HG03460 (cell line): ENCODE results near the gene ZNF74.

Experiments used
- ATAC-seq: cut with Tn5 transposase; IDR thresholded peaks from one replicate; pipeline ENCODE4 v1.9.1; 2021; ENCODE audit not compliant: unreplicated experiment

The ZNF74 gene

DNA sequence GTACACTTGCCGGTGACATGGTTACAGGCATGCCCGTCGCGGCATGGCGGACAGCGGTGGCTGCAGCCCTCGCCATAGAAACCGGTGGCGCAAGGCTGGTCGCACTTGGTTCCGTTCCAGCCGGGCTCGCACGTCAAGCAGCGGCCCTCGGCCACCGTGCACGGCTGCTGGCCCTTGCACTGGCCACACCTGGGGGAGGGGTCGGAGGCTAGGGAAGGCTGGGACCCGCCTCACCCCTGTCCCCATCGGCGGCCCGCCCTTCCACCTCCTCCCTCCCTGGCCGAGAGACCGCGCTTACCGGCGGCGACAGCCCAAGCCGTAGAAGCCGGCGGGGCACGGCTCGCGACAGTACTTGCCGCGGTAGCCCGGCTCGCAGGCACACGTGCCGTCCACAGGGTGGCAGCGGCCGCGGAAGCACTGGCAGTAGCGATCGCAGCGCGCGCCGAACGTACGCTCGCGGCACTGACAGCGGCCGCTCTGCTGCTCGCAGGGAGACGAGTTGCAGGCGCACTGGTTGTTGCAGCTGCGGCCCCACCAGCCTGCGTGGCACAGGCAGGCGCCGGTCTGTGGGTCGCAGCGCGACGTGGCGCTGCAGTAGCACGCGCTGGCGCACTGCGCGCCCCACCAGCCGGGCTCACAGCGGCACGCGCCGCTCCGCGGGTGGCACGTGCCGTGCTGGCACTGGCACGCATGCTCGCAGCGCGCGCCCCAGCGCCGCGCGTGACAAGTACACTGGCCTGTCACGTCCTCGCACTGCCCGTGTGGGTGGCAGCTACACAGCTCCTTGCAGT, 37.0 kb downstream of the ZNF74 start:
- ATAC-seq: no peak

DNA sequence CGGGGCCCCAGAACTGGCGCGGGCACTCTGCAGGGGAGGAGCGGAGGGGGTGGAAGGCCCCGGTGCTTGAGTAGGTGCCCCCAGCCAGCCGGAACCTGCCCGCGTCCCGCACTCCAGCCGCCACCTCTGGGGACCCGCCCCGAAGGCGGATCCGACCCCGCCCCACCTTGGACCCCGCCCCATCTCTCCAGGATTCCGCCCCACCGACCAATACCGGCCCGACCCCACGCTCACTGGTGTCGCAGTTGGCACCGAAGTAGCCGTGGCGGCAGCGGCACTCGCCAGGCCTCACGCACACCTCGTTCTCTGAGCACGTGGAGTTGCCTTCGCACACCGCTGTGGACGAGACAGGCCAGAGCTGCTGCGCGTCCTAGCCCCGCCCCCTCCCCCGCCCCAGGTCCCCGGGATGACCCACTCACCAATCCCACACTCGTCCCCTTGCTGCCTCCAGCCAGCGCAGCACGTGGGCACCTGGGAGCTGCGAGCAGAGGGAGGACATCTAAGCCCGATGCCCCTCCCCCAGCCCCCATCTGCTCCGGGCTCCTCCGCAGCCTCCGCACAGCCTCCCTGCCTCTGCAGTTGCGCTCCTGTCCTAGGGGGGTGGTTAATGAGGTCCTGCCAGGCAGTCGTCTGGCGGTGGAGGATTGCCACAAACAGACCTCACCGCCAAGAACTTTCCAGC, 37.7 kb downstream of the ZNF74 start:
- ATAC-seq: no peak

DNA sequence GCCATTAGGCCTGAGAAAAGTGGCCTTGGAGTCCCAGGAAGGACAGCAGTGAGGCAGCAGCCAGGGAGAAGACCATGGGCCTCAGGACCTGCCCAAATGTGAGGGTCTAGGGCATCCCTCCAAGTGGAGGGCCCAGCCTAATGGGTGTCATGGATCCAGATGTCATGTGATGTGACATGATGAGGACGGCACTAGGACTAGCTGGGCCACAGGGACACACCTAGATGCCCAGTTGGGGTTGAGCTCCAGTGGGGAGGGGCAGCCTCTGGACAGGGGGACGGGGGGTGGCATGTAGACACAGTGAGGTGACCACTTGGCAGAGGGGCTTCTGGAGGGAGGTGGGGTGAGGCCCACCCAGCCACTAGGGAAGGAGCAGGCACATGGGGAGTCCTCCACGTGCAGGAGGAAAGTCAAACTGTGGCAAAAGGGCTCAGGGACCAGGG, 38.3 kb downstream of the ZNF74 start:
- ATAC-seq: no peak

GRCh38 chr22:20433191-20433590, 39.2 kb downstream of the ZNF74 start:
- ATAC-seq: no peak

DNA sequence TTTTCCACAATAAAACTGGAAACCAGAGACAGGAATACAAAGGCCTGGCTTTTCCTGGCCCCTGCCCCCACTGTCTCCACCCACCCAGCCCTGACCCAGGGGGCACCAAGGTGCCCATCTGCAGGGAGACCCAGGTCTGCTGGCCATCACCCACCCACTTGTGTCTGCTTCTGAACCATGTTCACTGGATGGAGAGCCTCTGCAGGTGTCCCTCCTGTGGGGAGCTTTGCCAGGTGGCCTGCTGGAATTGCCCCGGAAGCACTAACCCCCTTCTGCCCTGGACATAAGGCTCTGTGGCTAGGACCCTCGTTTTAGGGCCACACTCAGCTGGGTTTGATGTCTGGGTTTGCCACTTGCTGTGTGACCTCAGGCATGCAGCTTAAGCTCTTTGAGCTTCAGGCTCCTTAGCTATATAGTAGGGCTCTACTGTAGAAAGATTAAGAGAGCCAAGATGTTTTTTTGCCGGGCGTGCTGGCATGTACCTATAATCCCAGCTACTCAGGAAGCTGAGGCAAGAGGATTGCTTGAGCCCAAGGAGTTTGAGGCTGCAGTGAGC, 39.8 kb downstream of the ZNF74 start:
- no peak for ATAC-seq

GRCh38 chr22:20434264-20434751, 40.4 kb downstream of the ZNF74 start:
- no peak for ATAC-seq

DNA sequence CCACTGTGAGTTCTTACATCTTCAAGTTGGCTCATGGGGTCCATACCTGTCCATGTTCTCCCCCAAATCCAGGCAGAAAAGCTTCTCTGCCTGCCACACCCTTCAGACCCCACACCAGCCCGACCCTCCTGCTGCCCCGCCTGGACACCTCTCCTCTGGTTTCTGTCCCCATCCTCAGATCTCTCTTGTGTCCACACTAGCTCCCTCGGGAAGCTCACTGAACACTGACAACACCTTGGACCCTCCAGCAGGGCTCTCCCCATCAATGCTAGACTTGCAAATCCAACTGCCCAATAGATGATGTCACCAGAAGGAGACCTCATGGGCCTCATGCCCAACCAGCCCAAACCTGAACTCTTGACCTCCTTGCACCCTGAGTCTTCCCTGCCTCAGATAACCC, 40.8 kb downstream of the ZNF74 start:
- ATAC-seq: no peak

- no peak for ATAC-seq
These were observed 41.7 kb downstream of the ZNF74 start for GRCh38 chr22:20435436-20436306.

DNA sequence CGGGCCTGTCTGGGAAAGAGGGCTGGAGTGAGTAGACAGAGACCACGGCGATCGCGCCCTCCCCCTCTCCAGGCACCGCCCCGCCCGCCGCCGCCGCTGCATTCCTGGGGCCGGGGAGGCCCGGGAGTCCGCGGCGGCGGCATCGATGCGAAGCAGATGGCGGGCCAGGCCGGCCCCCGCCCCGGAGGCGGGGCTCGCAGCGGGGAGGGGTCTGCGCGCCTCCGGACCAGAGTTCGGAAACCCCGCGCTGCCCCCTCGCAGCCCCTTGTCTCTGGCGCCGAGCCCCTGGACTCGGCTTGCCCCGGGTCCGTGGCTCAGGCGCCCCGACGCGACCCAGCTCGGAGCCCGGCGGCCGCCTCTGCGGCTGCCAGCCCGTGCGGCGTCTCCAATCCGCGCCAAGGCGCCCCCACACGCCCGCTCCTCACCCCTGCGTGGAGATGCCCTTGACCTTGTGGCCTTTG, 42.4 kb downstream of the ZNF74 start:
- ATAC-seq: no peak

DNA sequence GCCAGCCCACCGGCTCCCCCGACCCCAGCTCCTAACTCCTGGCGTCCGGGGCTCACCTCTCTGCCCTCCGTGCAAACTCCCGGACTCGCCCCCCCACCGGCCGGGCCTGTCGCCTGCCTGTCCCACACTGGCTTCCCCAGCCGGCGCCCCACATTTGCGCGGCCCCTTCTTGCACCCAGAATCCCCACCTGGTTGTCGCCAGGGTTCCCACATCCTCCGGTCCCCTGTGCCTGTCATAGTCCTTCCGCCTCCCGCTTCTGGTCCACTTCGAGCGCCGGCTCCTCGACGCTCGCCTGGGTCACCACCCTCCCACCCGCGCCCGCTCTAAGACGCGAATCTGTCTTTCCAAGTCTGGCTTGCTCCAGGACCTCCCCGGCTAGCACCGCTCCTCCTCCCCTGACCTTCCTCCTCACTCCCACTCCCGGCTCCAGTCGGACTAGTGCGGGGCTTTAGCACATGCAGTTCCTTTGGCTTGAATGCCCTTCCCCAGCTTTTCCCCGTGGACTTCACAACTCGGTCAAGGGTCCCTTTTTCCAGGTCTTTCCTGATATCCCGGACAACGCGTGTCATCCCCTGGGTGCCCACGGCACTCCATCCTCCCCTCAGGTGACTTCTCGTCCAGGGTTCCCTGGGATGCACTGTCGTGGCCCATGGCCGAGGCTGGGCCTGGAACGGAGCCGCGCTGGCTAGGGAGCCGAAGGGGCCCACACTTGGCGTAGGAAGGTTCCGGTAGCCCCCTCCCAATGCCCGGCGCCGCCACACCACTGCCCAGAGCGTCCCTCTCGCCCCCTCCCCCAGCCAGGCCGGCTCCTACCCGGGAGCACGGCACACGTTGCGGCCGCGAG, 43.0 kb downstream of the ZNF74 start:
- ATAC-seq: no peak

DNA sequence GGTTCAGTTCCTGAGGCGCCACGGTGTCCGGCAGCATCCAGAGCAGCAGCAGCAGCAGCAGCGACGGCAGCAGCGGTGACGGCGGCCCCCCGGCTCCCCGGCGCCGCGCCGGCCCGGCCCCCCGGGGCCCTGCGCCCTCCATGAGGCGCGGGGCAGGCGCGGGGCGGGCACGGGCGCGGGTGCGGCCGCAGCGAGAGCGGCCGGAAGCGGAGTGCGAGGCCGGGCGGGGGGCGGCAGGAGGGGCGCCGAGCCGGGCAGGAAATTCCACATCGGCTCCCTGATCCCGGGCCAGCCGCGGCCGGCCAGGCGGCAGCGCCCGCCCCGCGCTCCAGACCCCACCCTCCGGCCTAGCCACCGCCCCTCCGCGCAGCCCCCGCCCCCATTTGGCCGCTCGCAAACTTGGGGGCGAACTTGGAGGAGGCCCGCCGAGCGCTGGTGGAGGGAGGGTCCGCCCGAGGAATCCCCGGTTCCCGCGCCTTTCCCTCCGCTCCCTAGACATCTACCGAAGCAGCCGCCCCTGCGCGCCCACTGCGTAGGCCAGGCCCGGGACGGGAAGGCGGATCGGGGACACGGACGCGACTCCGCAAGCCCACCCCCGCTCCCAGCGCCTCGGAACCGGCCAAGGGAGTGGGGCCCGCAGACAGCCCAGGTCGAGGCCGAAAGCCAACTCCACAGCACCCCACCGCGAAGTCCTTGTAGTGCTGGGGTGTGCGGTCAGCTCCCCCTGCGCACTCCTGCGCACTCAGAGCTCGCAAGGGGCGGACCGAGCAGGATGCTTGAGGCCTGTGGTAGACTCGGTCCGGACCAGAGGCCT, 43.9 kb downstream of the ZNF74 start, which contains the start of gene SCARF2:
Gene SCARF2 (minus strand): TSS at position 213 of the 814 bp plus-strand sequence. CDS start 71 bp downstream, at position 142.
- no peak for ATAC-seq

GRCh38 chr22:20438427-20438677, 44.4 kb downstream of the ZNF74 start:
- ATAC-seq: no peak

- no peak for ATAC-seq
These were observed 44.9 kb downstream of the ZNF74 start for GRCh38 chr22:20438678-20439492.

GRCh38 chr22:20439556-20439927, 45.6 kb downstream of the ZNF74 start:
- ATAC-seq: no peak

GRCh38 chr22:20439928-20440575, 46.1 kb downstream of the ZNF74 start:
- ATAC-seq: no peak

DNA sequence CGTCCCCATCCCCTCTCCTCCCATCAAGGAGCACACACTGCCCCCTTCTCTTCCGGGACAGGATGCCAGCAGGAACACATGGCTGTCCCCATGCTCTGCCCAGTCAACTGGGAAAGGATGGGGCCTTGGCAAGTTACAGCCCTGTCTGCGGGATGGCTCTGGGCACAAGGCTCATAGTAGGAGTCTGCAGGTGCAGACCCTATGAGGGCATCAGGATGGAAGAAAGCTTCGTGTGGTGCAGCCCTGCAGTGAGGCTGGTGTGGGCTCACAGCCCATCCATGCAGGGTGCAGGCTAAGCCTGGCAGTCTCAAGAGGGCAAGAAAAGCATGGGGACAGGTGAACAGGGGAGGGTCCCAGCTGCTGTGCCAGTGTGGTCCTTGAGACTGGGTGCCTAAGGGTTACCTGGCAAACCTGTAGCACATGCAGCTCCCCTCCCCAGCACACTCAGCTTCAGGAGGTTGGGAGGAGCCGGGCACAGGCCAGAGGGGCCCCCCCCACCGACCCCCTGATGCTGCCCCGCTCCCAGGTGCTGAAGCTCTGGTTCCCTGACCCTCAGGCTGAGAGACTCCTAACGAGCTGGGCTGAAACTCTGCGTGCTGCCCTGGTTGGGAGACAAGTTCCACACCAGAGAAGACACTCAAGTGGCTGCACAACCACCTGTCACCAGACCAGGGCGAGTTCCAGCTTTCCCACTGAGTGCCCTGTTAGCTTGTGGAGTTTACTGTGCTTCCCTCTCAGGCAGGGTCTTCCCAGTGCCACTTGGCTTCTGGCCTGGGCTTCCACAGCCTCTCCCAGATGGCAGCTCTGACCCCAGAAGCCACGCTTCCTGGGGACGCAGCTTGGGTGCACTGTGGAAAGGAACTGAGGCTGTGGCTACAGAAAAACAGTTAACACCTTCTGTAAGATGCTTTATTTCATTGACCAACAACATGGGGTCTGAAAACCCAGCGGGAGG, 47.0 kb downstream of the ZNF74 start:
- no peak for ATAC-seq
